ENCODE measurements around the gene NCOA3. TPM values are rescaled to one million over a fixed set of nuclear protein-coding genes. Genes with fewer than 3 reads are reported as not detected.
A peak's percentile ranks its signal among the peaks of the same experiment; 100 is the strongest.

NCOA3 gene
- total RNA-seq, 1 donor: 44.5 TPM

DNA sequence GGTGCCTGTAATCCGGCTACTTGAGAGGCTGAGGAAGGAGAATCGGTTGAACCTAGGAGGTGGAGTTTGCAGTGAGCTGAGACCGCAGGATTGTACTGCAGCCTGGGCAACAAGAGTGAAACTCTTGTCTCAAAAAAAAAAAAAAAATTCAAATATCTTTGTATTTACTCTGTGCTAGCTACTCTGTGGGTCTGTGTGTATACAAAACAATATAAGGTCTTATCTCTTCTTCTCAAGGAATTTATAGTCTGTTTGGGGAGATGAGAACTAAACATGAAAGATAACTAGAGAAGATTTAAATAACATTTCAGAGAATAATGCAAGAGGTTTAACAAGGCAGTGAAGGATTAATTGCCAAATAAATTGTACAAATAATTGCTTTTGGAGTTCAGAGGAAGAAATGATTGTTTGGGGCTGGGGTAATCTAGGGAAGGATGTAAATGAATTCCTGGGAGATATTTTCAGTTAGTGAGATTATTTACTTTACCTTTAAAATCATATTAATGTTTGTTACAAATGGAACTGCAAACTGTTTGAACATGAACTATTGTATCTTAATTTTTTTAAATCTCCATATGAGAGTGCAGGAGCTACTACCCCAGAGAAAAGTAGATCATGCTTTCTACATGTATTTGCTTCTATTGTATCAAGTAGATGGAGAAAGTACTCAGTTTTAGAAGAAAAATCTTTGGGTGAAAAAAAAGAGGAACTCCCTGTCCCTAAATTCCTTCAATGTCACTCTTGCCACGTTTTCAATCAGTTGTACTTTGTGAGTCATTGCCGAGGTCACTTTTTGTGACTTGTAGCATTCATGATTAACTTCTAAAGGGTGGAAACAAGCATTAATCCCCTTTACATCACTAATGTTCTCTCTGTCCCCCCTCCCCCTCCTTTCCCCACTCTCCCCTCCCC lies 39.0 kb downstream of the NCOA3 start:
- H3K4me3 ChIP-seq (ENCODE audit: insufficient read depth, low read length): no peak overlapping the region
- no peak overlapping the region for H2AFZ ChIP-seq (ENCODE audit: low read length)
- no peaks in the 10 kb centered on the region for H3K36me3 ChIP-seq (ENCODE audit: insufficient read depth, low read length)
- H3K4me2 ChIP-seq (ENCODE audit: insufficient read depth, low read length): no peak overlapping the region
- H3K4me1 ChIP-seq (ENCODE audit: insufficient read depth, low read length): peaks cover 34% of the 10 kb centered on the region
- peak; percentile 25 for DNase-seq (ENCODE audit: insufficient read length, low spot score, missing footprints)
- no peaks in the 10 kb centered on the region for H3K9me3 ChIP-seq (ENCODE audit: low read depth, low read length)
- H4K20me1 ChIP-seq (ENCODE audit: insufficient read depth, low read length): peaks cover 42% of the 10 kb centered on the region
- no peaks in the 10 kb centered on the region for H3K27me3 ChIP-seq (ENCODE audit: insufficient read depth, low read length)
- peaks cover 77% of the 10 kb centered on the region for H3K79me2 ChIP-seq (ENCODE audit: insufficient read depth, low read length)
- TF ChIP-seq, protein P1, sequence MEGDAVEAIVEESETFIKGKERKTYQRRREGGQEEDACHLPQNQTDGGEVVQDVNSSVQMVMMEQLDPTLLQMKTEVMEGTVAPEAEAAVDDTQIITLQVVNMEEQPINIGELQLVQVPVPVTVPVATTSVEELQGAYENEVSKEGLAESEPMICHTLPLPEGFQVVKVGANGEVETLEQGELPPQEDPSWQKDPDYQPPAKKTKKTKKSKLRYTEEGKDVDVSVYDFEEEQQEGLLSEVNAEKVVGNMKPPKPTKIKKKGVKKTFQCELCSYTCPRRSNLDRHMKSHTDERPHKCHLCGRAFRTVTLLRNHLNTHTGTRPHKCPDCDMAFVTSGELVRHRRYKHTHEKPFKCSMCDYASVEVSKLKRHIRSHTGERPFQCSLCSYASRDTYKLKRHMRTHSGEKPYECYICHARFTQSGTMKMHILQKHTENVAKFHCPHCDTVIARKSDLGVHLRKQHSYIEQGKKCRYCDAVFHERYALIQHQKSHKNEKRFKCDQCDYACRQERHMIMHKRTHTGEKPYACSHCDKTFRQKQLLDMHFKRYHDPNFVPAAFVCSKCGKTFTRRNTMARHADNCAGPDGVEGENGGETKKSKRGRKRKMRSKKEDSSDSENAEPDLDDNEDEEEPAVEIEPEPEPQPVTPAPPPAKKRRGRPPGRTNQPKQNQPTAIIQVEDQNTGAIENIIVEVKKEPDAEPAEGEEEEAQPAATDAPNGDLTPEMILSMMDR (IDR thresholded peaks at IDR 0.05; ENCODE audit: extremely low read depth, low read depth, low read length): no peak
- H3K27ac ChIP-seq (ENCODE audit: low read depth, low read length): no peak overlapping the region

DNA sequence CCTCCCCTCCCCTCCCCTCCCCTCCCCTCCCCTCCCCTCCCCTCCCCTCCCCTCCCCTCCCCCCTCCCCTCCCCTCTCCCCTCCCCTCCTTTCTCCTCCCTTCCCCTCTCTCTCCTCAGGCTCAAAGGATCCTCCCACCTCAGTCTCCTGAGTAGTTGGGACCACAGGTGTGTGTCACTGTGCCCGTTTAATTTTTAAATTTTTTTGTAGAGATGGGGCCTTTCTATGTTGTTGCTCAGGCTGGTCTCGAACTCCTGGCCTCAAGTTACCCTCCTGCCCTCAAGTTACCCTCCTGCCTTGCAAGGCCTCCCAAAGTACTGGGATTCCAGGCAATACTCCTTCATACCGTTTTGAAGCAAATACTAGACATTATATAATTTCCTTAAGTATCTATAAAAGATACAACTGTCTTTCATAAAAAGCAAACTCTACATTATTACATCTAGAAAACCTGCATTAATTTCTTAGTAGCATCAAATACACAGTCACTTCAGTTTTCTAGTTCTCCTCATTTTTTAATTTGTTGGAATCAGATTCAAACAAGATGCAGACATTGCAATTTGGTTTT lies 39.8 kb downstream of the NCOA3 start:
- no peak overlapping the region for H3K4me2 ChIP-seq (ENCODE audit: insufficient read depth, low read length)
- TF ChIP-seq, protein P1 (IDR thresholded peaks at IDR 0.05; ENCODE audit: extremely low read depth, low read depth, low read length): no peak
- H4K20me1 ChIP-seq (ENCODE audit: insufficient read depth, low read length): peaks cover 39% of the 10 kb centered on the region
- H3K27ac ChIP-seq (ENCODE audit: low read depth, low read length): no peak overlapping the region
- DNase-seq (ENCODE audit: insufficient read length, low spot score, missing footprints): no peak
- H3K79me2 ChIP-seq (ENCODE audit: insufficient read depth, low read length): peaks cover 70% of the 10 kb centered on the region
- no peak overlapping the region for H2AFZ ChIP-seq (ENCODE audit: low read length)
- H3K27me3 ChIP-seq (ENCODE audit: insufficient read depth, low read length): no peaks in the 10 kb centered on the region
- H3K4me1 ChIP-seq (ENCODE audit: insufficient read depth, low read length): peaks cover 40% of the 10 kb centered on the region
- H3K4me3 ChIP-seq (ENCODE audit: insufficient read depth, low read length): no peak overlapping the region
- no peaks in the 10 kb centered on the region for H3K36me3 ChIP-seq (ENCODE audit: insufficient read depth, low read length)
- H3K9me3 ChIP-seq (ENCODE audit: low read depth, low read length): no peaks in the 10 kb centered on the region

DNA sequence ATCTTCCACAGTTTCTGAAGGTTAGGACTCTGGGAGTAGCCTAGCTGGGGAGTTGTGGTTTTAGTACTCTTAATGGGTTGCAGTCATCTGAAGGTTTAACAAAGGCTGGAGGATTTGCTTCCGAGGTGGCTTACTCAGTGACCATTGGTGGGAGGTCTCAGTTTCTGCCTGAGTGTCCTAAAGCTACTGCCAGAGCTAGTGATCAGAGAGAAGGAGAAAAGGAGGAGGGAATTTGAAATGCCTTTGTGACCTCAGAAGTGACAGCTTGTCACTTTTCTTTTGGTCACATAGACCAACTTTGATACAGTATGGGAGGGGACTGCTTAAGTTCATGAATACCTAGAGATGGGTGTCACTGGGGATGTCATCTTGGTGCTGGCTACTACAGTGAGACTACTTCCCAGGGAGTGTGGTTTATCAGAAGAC lies 41.3 kb downstream of the NCOA3 start:
- no peak overlapping the region for H2AFZ ChIP-seq (ENCODE audit: low read length)
- H3K36me3 ChIP-seq (ENCODE audit: insufficient read depth, low read length): no peaks in the 10 kb centered on the region
- no peak overlapping the region for H3K4me3 ChIP-seq (ENCODE audit: insufficient read depth, low read length)
- no peaks in the 10 kb centered on the region for H3K27me3 ChIP-seq (ENCODE audit: insufficient read depth, low read length)
- H4K20me1 ChIP-seq (ENCODE audit: insufficient read depth, low read length): peaks cover 37% of the 10 kb centered on the region
- H3K27ac ChIP-seq (ENCODE audit: low read depth, low read length): peak overlapping the region; percentile 23
- DNase-seq (ENCODE audit: insufficient read length, low spot score, missing footprints): peak; percentile 53
- no peak overlapping the region for H3K4me2 ChIP-seq (ENCODE audit: insufficient read depth, low read length)
- peaks cover 68% of the 10 kb centered on the region for H3K79me2 ChIP-seq (ENCODE audit: insufficient read depth, low read length)
- TF ChIP-seq, protein P1 (IDR thresholded peaks at IDR 0.05; ENCODE audit: extremely low read depth, low read depth, low read length): no peak
- H3K4me1 ChIP-seq (ENCODE audit: insufficient read depth, low read length): peaks cover 44% of the 10 kb centered on the region
- no peaks in the 10 kb centered on the region for H3K9me3 ChIP-seq (ENCODE audit: low read depth, low read length)

DNA sequence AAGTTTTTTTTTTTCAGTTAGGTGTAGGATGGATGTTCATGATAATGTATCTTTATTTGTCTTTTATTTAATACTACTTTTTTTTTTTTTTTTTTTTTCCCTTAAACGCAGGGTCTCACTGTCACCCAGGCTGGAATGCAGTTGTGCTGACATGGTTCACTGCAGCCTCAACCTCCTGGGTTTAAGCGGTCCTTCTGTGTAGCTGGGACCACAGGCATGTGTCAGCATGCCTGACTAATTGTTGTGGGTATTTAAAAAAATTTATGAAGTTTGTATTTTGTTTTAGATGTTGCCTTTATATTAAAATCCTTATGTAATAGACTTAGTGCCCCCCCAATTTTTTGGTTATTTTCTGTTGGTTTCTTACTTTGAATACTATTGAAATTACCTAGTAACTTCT lies 42.6 kb downstream of the NCOA3 start:
- peak overlapping the region; percentile 49 for H3K27ac ChIP-seq (ENCODE audit: low read depth, low read length)
- H4K20me1 ChIP-seq (ENCODE audit: insufficient read depth, low read length): peaks cover 26% of the 10 kb centered on the region
- no peak overlapping the region for H2AFZ ChIP-seq (ENCODE audit: low read length)
- no peak overlapping the region for H3K4me2 ChIP-seq (ENCODE audit: insufficient read depth, low read length)
- H3K36me3 ChIP-seq (ENCODE audit: insufficient read depth, low read length): no peaks in the 10 kb centered on the region
- H3K4me1 ChIP-seq (ENCODE audit: insufficient read depth, low read length): peaks cover 44% of the 10 kb centered on the region
- peaks cover 61% of the 10 kb centered on the region for H3K79me2 ChIP-seq (ENCODE audit: insufficient read depth, low read length)
- TF ChIP-seq, protein P1 (IDR thresholded peaks at IDR 0.05; ENCODE audit: extremely low read depth, low read depth, low read length): no peak
- no peak overlapping the region for H3K4me3 ChIP-seq (ENCODE audit: insufficient read depth, low read length)
- DNase-seq (ENCODE audit: insufficient read length, low spot score, missing footprints): no peak
- H3K27me3 ChIP-seq (ENCODE audit: insufficient read depth, low read length): no peaks in the 10 kb centered on the region
- H3K9me3 ChIP-seq (ENCODE audit: low read depth, low read length): no peaks in the 10 kb centered on the region

Measured in osteoblast (primary cell).